CD4-positive, alpha-beta T cell treated with Interleukin-15 for 1 hour (primary cell): Measurements from ENCODE around the gene HBA2.
"Not testable (repeated sequence)": the region's sequence is repeated elsewhere in the genome, so short reads cannot be mapped to it uniquely, and the experiment has no call there.

Source experiments
- DNase-seq: peaks from one replicate; pipeline ENCODE4 v3.0.0-alpha.2; 2020

Gene HBA2

DNA sequence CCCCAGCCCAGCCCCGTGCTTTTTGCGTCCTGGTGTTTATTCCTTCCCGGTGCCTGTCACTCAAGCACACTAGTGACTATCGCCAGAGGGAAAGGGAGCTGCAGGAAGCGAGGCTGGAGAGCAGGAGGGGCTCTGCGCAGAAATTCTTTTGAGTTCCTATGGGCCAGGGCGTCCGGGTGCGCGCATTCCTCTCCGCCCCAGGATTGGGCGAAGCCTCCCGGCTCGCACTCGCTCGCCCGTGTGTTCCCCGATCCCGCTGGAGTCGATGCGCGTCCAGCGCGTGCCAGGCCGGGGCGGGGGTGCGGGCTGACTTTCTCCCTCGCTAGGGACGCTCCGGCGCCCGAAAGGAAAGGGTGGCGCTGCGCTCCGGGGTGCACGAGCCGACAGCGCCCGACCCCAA, 3.3 kb downstream of the HBA2 start:
- not testable (repeated sequence) for DNase-seq

GRCh38 chr16:176477-177382, 4.1 kb downstream of the HBA2 start, which contains the start of gene HBA1:
Gene HBA1 (plus strand): TSS chr16:176680. CDS start chr16:176717, 37 bp downstream.
- not testable (repeated sequence) for DNase-seq

DNA sequence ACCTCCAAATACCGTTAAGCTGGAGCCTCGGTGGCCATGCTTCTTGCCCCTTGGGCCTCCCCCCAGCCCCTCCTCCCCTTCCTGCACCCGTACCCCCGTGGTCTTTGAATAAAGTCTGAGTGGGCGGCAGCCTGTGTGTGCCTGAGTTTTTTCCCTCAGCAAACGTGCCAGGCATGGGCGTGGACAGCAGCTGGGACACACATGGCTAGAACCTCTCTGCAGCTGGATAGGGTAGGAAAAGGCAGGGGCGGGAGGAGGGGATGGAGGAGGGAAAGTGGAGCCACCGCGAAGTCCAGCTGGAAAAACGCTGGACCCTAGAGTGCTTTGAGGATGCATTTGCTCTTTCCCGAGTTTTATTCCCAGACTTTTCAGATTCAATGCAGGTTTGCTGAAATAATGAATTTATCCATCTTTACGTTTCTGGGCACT, 4.7 kb downstream of the HBA2 start:
- DNase-seq: no peak

- no peak for DNase-seq
These were observed 5.4 kb downstream of the HBA2 start for GRCh38 chr16:177981-178667.

DNA sequence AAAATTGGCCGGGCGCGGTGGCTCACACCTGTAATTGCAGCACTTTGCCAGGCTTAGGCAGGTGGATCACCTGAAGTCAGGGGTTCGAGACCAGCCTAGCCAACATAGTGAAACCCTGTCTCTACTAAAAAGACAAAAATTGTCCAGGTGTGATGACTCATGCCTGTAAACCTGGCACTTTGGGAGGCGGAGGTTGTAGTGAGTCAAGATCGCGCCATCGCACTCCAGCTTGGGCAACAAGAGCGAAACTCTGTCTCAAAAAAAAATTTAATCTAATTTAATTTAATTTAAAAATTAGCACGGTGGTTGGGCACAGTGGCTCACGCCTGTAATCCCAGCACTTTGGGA, 6.0 kb downstream of the HBA2 start:
- DNase-seq: no peak

- DNase-seq: no peak
These were observed 6.8 kb downstream of the HBA2 start for GRCh38 chr16:179211-180092.

- DNase-seq: no peak
These were observed 7.5 kb downstream of the HBA2 start, which contains the start of gene HBQ1 for GRCh38 chr16:180101-180675. Gene HBQ1 (plus strand): TSS chr16:180459. CDS start chr16:180487, 28 bp downstream.

GRCh38 chr16:180681-181564, 8.2 kb downstream of the HBA2 start:
- peak; percentile 79 for DNase-seq

DNA sequence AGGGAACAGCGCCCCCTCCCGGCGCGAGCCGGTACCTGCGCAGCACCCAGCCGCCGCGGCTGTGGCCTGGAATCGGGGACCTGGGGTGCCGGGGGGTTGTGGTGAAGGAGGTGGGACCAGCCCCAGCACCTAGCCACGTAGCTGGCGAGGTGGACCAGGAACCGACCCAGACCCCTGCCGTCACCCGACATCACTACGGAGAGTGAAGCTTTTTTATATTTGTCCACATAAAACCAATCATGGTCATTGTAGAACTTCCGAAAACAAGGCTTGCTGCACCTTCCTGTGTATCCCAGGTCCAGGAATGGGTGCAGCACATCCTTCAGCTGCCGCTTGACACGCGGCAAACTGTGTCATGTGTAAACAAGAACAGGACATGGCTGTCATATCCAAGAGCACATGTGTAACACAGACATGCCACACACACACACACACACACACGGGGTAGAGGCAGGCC, 8.9 kb downstream of the HBA2 start:
- DNase-seq: no peak

DNA sequence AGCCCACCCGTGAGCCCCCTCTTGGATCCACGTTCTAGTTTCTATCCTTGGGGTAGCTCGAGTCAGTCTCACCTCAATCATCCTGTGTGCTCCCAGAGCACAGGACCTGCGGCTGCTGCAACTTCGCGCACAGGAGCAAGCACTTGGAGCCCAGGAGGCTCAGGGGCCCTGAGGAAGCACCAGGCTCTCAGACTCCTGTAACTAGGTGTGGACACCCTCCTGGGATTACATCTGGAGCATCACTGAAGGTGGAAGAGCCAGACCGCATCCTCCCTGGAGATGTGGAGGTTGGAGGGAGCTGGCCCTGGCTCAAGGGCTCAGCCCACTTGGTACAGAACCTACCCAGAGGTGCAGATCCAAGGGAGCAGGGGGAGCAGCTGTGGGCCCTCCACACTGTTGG, 10.3 kb downstream of the HBA2 start:
- DNase-seq: no peak

GRCh38 chr16:185213-185612, 12.5 kb downstream of the HBA2 start:
- no peak for DNase-seq

DNA sequence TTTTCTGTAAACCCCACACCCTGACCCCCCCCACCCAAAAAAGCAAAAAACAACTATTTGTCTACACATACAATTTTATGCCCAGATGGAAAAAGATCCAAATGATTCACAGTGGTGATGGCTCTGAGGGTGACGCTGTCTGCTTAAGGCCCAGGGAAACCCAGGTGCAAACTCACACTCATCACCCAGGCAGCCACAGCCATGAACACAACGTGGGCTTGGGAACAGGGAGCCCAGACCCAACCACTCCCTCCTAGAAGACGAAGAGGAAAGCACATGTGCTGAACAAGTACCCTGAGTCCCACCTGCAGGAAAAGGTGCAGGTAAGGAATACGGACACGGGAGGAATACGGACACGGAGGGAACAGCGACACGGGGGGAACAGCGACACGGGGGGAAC, 13.0 kb downstream of the HBA2 start:
- DNase-seq: no peak

- DNase-seq: no peak
These were observed 14.7 kb downstream of the HBA2 start for GRCh38 chr16:187330-187729.

DNA sequence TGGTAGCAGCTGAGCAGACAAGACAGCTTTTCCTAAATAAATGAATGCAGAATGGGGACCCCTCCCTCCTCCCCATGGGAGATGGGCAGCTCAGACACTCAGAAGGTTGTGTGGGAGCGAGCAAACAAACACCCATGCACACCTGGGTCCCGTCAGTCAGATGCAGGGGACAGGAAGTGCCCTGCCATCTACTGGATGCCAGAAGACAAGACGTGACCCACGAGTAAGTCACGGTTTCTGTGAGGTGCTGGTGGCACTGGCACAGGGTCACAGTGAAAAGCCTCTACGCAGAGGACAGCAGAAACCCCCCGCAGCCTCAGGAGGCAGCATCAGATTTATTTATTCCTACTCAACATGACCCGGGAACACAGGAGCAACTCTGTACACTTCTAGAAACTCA, 16.0 kb downstream of the HBA2 start:
- DNase-seq: no peak

- DNase-seq: no peak
These were observed 17.0 kb downstream of the HBA2 start for GRCh38 chr16:189604-190186.

GRCh38 chr16:191831-192230, 19.2 kb downstream of the HBA2 start:
- DNase-seq: no peak

GRCh38 chr16:192686-193085, 20.0 kb downstream of the HBA2 start:
- DNase-seq: no peak

DNA sequence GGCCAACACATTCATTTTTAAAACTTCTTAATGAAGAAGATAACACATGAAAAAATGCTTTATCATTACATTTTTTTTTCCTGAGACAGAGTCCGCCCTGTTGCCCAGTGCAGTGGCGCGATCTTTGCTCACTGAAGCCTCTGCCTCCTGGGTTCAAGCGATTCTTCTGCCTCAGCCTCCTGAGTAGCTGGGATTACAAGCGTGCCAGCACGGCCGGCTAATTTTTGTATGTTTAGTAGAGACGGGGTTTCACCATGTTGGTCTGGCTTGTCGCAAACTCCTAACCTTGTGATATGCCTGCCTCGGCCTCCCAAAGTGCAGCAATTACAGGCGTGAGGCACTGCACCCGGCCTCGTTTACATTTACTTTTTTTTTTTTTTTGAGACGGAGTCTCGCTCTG, 20.8 kb downstream of the HBA2 start:
- no peak for DNase-seq

DNA sequence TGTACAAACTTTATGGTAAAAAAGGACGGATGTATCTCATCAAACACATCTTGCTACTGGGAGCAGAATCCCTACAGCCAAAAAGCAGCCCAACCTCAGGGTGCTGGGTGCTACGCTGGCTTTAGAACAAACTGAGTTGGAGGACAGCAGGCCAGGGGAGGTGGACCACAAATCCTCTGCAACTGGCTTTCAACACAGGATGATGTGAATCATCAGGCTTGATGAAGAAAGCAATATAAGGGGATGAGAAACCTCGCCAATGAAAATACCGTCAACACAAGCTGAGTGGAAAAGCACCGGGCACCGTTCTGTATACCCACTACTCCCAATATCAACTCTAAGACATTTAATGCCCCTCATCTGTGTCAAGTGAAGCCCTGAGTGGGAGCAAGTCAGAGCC, 21.8 kb downstream of the HBA2 start:
- no peak for DNase-seq

GRCh38 chr16:200388-200787, 27.7 kb downstream of the HBA2 start:
- DNase-seq: no peak

- DNase-seq: no peak
These were observed 30.6 kb downstream of the HBA2 start for GRCh38 chr16:203246-203645.
